Epithelial cell of prostate (primary cell): ENCODE measurements around the gene G6PC1.
"Not testable (repeated sequence)": the region's sequence is repeated elsewhere in the genome, so short reads cannot be mapped to it uniquely, and the experiment has no call there.

ENCODE experiments used
- DNase-seq: peaks from one replicate; pipeline ENCODE4 v3.0.0-alpha.2; 2011; ENCODE audit warnings: low read depth, low spot score
- H3K27ac ChIP-seq: fragments of 450-650 bp; 2 replicates; pipeline ENCODE4 v1.5.1; 2017; ENCODE audit warnings: mild to moderate bottlenecking

The G6PC1 gene

GRCh38 chr17:42898147-42898811 is 2.3 kb upstream of the G6PC1 start:
- H3K27ac ChIP-seq = no peak overlapping the region
- DNase-seq = no peak

DNA sequence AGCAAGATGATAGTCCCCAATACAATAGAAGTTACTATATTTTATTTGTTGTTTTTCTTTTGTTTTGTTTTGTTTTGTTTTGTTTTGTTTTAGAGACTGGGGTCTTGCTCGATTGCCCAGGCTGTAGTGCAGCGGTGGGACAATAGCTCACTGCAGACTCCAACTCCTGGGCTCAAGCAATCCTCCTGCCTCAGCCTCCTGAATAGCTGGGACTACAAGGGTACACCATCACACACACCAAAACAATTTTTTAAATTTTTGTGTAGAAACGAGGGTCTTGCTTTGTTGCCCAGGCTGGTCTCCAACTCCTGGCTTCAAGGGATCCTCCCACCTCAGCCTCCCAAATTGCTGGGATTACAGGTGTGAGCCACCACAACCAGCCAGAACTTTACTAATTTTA is 618 bp upstream of the G6PC1 start:
- H3K27ac ChIP-seq, DNase-seq: not testable (repeated sequence)

- DNase-seq = no peak
- H3K27ac ChIP-seq = no peak overlapping the region
Observed at GRCh38 chr17:42901535-42902229, 1.1 kb downstream of the G6PC1 start.

DNA sequence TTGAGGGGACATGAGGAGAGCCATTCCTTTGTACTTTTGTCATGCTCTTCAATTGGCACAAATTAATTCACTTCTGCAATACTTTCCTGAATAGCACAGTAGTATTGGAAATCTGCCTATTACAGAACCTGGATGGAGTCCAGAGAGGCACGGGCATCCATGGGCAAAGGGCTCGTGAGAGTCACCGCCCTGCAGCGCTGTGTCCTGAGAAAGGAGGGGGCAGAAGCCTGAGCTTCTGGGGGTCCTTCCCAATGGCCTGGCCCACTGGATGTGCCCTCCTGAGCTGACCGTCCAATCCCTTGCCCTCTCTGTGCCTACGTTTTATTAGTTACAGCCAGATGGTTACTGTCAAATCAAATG is 3.5 kb downstream of the G6PC1 start:
- DNase-seq = no peak
- no peak overlapping the region for H3K27ac ChIP-seq

DNA sequence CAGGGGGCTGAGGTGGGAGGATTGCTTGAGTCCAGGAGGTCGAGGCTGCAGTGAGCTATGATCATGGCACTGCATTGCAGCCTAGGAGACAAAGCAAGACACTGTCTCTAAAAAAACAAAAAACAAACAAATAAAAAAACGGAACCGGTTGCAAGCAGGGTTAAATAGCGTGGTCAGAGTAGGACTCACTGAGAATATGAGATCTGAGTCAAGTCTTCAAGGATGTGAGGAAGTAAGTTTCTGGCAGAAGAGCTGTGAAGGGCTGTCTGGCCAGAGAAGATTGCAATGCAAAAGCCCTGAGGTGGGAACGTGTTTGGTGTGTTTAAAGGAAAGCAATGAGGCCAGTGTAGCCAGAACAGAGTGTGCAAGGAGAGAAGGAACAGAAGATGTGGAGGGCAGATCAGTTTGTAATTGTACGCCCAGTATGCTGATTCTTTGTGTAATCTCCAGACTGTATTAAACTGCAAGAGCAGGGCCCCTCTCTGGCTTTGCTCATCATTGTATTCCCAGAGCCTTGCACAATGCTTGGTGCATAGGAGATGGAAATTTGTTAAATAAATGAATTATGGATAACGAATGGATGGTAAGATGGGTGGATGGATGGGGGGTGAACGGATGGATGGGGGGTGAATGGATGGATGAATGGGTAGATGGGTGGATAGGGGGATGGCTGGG is 6.3 kb downstream of the G6PC1 start:
- no peak overlapping the region for H3K27ac ChIP-seq
- DNase-seq = no peak

DNA sequence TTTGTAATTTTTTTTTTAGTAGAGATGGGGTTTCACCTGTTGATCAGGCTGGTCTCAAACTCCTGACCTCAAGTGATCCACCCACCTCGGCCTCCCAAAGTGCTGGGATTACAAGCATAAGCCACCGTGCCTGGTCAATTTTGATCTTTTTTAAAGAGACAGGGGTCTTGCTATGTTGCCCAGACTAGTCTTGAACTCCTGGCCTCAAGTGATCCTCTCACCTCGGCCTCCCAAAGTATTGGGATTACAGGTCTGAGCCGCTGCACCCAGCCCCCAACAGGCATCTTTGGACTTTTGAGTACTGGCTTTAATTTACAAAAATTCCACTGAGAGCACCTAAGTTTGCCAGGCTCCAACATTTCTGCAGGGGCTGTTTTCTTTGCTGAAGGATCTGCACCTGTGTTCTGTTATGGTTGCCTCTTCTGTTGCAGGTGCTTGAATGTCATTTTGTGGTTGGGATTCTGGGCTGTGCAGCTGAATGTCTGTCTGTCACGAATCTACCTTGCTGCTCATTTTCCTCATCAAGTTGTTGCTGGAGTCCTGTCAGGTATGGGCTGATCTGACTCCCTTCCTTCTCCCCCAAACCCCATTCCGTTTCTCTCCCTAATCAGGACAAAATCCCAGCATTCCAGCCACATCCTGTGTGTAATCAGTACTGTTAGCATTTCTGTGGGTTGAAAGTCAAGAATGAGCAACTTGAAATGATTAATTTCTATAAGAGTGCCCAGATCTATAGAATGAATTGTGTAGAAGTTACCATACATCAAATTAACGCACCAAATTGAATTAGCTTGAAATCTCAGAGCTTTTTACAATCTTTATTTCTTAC is 8.5 kb downstream of the G6PC1 start:
- H3K27ac ChIP-seq = no peak overlapping the region
- DNase-seq = no peak

GRCh38 chr17:42913522-42913921 is 12.9 kb downstream of the G6PC1 start:
- DNase-seq = no peak
- H3K27ac ChIP-seq = no peak overlapping the region

DNA sequence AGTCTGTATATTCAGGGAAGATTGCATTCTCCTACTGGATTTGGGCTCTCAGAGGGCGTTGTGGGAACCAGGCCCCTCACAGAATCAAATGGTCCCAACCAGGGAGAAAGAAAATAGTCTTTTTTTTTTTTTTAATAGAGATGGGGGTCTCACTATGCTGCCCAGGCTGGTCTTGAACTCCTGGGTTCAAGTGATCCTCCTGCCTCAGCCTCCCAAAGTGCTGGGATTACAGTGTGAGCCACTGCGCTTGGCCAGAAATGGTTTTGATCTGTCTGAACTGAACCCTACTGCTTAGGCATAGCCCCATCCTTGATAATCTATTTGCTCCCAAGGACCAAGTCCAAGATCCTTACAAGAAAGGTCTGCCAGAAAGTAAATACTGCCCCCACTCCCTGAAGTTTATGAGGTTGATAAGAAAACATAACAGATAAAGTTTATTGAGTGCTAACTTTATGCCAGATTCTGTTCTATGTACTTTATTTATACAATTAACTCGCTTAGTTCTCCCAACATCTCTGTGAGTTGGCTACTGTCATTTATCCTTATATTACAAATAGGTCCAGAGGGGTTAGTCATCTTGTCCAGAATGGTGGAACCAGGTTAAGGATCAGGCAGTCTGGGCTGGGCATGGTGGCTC is 13.5 kb downstream of the G6PC1 start:
- H3K27ac ChIP-seq = no peak overlapping the region
- DNase-seq = no peak

GRCh38 chr17:42915288-42915687 is 14.7 kb downstream of the G6PC1 start:
- not testable (repeated sequence) for DNase-seq, H3K27ac ChIP-seq

GRCh38 chr17:42916388-42917235 is 16.0 kb downstream of the G6PC1 start:
- not testable (repeated sequence) for DNase-seq, H3K27ac ChIP-seq

- no peak overlapping the region for H3K27ac ChIP-seq
- no peak for DNase-seq
Observed at GRCh38 chr17:42917236-42917603, 16.6 kb downstream of the G6PC1 start.

GRCh38 chr17:42918902-42919521 is 18.4 kb downstream of the G6PC1 start:
- DNase-seq = no peak
- no peak overlapping the region for H3K27ac ChIP-seq

DNA sequence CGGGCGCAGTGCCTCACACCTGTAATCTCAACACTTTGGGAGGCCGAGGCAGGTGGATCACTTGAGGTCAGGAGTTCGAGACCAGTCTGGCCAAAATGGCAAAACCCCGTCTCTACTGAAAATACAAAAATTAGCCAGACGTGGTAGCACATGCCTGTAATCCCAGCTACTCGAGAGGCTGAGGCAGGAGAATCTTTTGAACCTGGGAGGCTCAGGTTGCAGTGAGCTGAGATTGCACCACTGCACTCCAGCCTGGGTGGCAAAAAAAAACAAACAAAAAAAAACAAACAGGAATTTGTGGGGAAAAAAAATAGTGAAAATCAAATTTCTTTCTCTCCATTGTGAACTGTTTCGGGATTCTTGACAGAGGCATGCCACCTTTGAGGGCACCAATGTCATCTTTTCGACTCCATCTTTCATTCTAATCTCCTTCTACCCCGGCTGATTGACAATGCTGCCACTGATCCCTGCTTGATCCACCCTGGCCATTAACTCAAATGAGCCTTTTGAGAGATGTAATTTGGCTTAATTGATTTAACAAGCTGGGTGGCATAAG is 19.0 kb downstream of the G6PC1 start:
- not testable (repeated sequence) for H3K27ac ChIP-seq, DNase-seq

DNA sequence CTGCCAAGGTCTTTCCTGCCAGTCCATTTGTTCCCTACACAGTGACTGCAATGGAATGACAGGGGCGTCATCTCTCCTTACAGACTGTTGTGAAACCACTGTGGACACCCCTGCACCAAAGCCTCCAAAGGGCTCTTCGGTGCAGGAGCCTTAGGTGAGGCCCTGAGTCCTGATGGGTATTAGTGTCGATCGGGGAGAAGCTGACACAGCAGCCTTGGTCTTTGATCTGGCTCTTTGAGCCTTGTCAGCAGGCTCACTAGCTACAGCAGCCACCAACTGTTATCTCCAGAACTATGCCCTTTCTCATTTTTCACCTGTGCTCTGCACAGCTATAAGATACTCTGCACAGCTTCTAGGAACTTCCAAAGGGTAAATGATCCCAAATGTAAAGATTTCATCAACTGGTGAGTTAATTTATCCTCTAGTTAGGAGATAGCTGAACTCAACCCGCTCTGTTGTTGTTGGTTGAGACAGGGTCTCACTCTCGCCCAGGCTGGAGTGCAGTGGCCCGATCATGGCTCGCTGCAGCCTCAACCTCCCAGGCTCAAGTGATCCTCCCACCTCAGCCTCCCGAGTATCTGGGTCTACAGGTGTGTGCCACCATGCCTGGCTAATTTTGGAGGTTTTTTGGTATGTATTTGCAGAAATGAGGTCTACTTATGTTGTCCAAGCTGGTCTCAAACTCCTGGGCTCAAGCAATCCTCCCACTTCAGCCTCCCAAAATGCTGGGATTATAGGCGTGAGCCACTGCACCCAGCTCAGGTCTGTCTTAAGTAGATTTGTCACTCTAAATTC is 19.7 kb downstream of the G6PC1 start:
- H3K27ac ChIP-seq = no peak overlapping the region
- DNase-seq = no peak

DNA sequence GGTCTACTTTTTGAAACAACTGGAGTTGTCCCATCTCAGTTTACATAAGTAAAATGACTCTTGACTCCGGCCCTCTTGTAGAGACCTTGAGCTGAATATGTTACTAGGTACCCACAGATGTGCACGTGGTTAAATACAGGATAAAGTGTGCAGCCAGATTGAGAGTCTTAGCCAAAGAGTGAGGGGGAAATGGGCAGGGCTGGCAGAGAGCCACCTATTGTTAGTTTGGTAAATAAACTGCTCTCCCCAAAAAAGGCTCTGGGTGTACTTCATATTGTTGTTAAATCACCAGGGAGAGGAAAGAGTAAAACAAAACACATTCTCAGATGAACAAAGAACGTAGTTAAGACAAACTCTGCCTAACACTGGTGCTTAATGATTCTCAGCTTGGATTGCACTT is 20.3 kb downstream of the G6PC1 start:
- no peak overlapping the region for H3K27ac ChIP-seq
- DNase-seq = no peak

- no peak overlapping the region for H3K27ac ChIP-seq
- no peak for DNase-seq
Observed at GRCh38 chr17:42922294-42922693, 21.7 kb downstream of the G6PC1 start.

GRCh38 chr17:42923472-42923871 is 22.9 kb downstream of the G6PC1 start:
- DNase-seq, H3K27ac ChIP-seq: not testable (repeated sequence)

GRCh38 chr17:42924891-42925290 is 24.3 kb downstream of the G6PC1 start:
- no peak for DNase-seq
- H3K27ac ChIP-seq = no peak overlapping the region
